Activated B cell treated with CpG ODN at 0.5 μM for 24 hours (primary cell): ENCODE results near the gene TAF4. TPM values are rescaled to one million over a fixed set of nuclear protein-coding genes. Genes with fewer than 3 reads are reported as not detected.
"Not testable (repeated sequence)": the region's sequence is repeated elsewhere in the genome, so short reads cannot be mapped to it uniquely, and the experiment has no call there.

Source experiments
- ATAC-seq: fragments of 200-7000 bp; cut with Tn5 transposase; one replicate; pipeline ENCODE4 v1.10.0; 2021; ENCODE audit warnings: low read depth, mild to moderate bottlenecking, moderate library complexity
- CTCF ChIA-PET: fragments of 350-600 bp; sonication (Branson Sonifier 250); formaldehyde crosslinking; loops from one replicate; lab custom pipeline; 2021; ENCODE audit warnings: antibody characterized with exemption; lab: Charles Lee
- POLR2A ChIA-PET: fragments of 350-600 bp; sonication (Branson Sonifier 250); formaldehyde crosslinking; loops from one replicate; lab custom pipeline; 2021; ENCODE audit warnings: antibody characterized with exemption; lab: Charles Lee
- DNase-seq: peaks from one replicate; pipeline ENCODE4 v3.0.0; 2022
- H3K27ac Mint-ChIP-seq: one replicate; pipeline ENCODE4 v1.8.0; 2020; ENCODE audit warnings: mixed read lengths
- H3K27me3 Mint-ChIP-seq: one replicate; pipeline ENCODE4 v1.8.0; 2021; ENCODE audit warnings: mixed read lengths
- H3K36me3 Mint-ChIP-seq: one replicate; pipeline ENCODE4 v1.8.0; 2021; ENCODE audit warnings: low read depth, mixed read lengths
- H3K4me1 Mint-ChIP-seq: one replicate; pipeline ENCODE4 v1.8.0; 2021; ENCODE audit warnings: mixed read lengths
- H3K4me3 Mint-ChIP-seq: one replicate; pipeline ENCODE4 v1.8.0; 2020; ENCODE audit warnings: mild to moderate bottlenecking, mixed read lengths
- H3K9me3 Mint-ChIP-seq: one replicate; pipeline ENCODE4 v1.8.0; 2020; ENCODE audit warnings: mixed read lengths
- CTCF ChIP-seq: fragments of 200-600 bp; IDR thresholded peaks from one replicate; pipeline ENCODE4 v1.8.0; 2022; ENCODE audit warnings: antibody characterized with exemption, mild to moderate bottlenecking
- intact Hi-C: fragments of 100-400 bp; cut with micrococcal nuclease; formaldehyde crosslinking; loops from one replicate; pipeline ENCODE4 v1.15.1; 2024
- total RNA-seq: library from RNA; stranded (reverse); gene quantifications from 2 replicates; pipeline ENCODE4 v1.2.3, GENCODE V29; 2022

The TAF4 gene
- total RNA-seq, 1 donor from 2014 or later = 26.9 TPM

- H3K4me1 Mint-ChIP-seq = peaks cover 7% of the 10 kb centered on the region
- intact Hi-C loops = no loop called here
- H3K27ac Mint-ChIP-seq = no peak overlapping the region
- H3K27me3 Mint-ChIP-seq = no peaks in the 10 kb centered on the region
- DNase-seq (no peak), ATAC-seq (no peak)
- POLR2A ChIA-PET = no interaction called here
- TF ChIP-seq CTCF = no peak
- peaks cover 87% of the 10 kb centered on the region for H3K36me3 Mint-ChIP-seq
- H3K4me3 Mint-ChIP-seq = no peak overlapping the region
- CTCF ChIA-PET = no interaction called here
- peaks cover 14% of the 10 kb centered on the region for H3K9me3 Mint-ChIP-seq
These were observed 75.2 kb downstream of the TAF4 start for GRCh38 chr20:61990484-61990883.

- ChIA-PET CTCF (no interaction called here), POLR2A (no interaction called here)
- TF ChIP-seq CTCF = no peak
- Mint-ChIP-seq H3K27ac (no peak overlapping the region), H3K27me3 (no peaks in the 10 kb centered on the region), H3K9me3 (peaks cover 14% of the 10 kb centered on the region), H3K36me3 (peaks cover 86% of the 10 kb centered on the region), H3K4me3 (no peak overlapping the region), H3K4me1 (peaks cover 7% of the 10 kb centered on the region)
- intact Hi-C loops = no loop called here
- ATAC-seq = no peak
- no peak for DNase-seq
These were observed 75.9 kb downstream of the TAF4 start for GRCh38 chr20:61989741-61990140.

GRCh38 chr20:61988665-61989064, 77.0 kb downstream of the TAF4 start:
- H3K27me3 Mint-ChIP-seq = no peaks in the 10 kb centered on the region
- no peak overlapping the region for H3K4me3 Mint-ChIP-seq
- ChIA-PET CTCF (no interaction called here), POLR2A (no interaction called here)
- H3K9me3 Mint-ChIP-seq = peaks cover 14% of the 10 kb centered on the region
- H3K36me3 Mint-ChIP-seq = peaks cover 83% of the 10 kb centered on the region
- peaks cover 8% of the 10 kb centered on the region for H3K4me1 Mint-ChIP-seq
- intact Hi-C loops = no loop called here
- no peak for TF ChIP-seq CTCF
- no peak overlapping the region for H3K27ac Mint-ChIP-seq
- ATAC-seq (no peak), DNase-seq (no peak)

GRCh38 chr20:61986762-61987321, 78.8 kb downstream of the TAF4 start:
- Mint-ChIP-seq H3K27me3 (no peaks in the 10 kb centered on the region), H3K4me3 (no peak overlapping the region), H3K9me3 (peaks cover 8% of the 10 kb centered on the region), H3K36me3 (peaks cover 70% of the 10 kb centered on the region), H3K27ac (no peak overlapping the region), H3K4me1 (peaks cover 5% of the 10 kb centered on the region)
- DNase-seq (no peak), ATAC-seq (no peak)
- CTCF ChIA-PET = no interaction called here
- TF ChIP-seq CTCF = no peak
- intact Hi-C loops = no loop called here
- POLR2A ChIA-PET = no interaction called here

- Mint-ChIP-seq H3K27me3 (no peaks in the 10 kb centered on the region), H3K9me3 (no peaks in the 10 kb centered on the region), H3K4me3 (no peak overlapping the region), H3K27ac (no peak overlapping the region), H3K4me1 (peaks cover 12% of the 10 kb centered on the region), H3K36me3 (peaks cover 56% of the 10 kb centered on the region)
- TF ChIP-seq CTCF = no peak
- no peak for DNase-seq
- ChIA-PET CTCF (interaction anchor here (0.6 kb wide), 1 partner anchor 151 kb away, joined by 4 read pairs; no protein-coding TSS in a partner anchor), POLR2A (no interaction called here)
- ATAC-seq = no peak
- intact Hi-C loops = no loop called here
These were observed 80.6 kb downstream of the TAF4 start for GRCh38 chr20:61985096-61985495.

- intact Hi-C loops, H3K9me3 Mint-ChIP-seq, DNase-seq, H3K27ac Mint-ChIP-seq, ATAC-seq, POLR2A ChIA-PET, H3K27me3 Mint-ChIP-seq, H3K4me3 Mint-ChIP-seq: not testable (repeated sequence)
- peaks cover 50% of the 10 kb centered on the region for H3K36me3 Mint-ChIP-seq
- CTCF ChIA-PET = interaction anchor here (0.6 kb wide), 2 partner anchors 72 to 152 kb away, joined by 4 read pairs; no protein-coding TSS in a partner anchor
- peaks cover 12% of the 10 kb centered on the region for H3K4me1 Mint-ChIP-seq
These were observed 81.2 kb downstream of the TAF4 start for GRCh38 chr20:61984431-61984830.
